NB4 (cell line): ENCODE measurements around the gene DOCK2.

Source experiments
- CTCF ChIP-seq: IDR thresholded peaks from one replicate; pipeline ENCODE4 v1.5.1; 2012; ENCODE audit warnings: low read depth, low read length
- MAX ChIP-seq: IDR thresholded peaks from 2 replicates; pipeline ENCODE4 v1.6.1; 2011; ENCODE audit warnings: low read depth, low read length
- POLR2A ChIP-seq: IDR thresholded peaks from 2 replicates; pipeline ENCODE4 v1.6.1; 2011; ENCODE audit warnings: mild to moderate bottlenecking; ENCODE audit not compliant: insufficient read length; ENCODE audit errors: extremely low read depth

- no peak for TF ChIP-seq CTCF
- no peak for TF ChIP-seq POLR2A
- TF ChIP-seq MAX: peak; percentile 43
These were observed 166.3 kb downstream of the DOCK2 start for GRCh38 chr5:169803077-169803981.
